ENCODE data around the gene THAP12.

THAP12 gene

GRCh38 chr11:76385903-76386302 is 5.0 kb upstream of the THAP12 start:
- TF ChIP-seq POU2F2 (IDR thresholded peaks at IDR 0.05; ENCODE audit: low read depth, low read length) (no peak), POLR2AphosphoS5 (IDR thresholded peaks at IDR 0.05; ENCODE audit: low read depth, low read length) (no peak), TAF1 (IDR thresholded peaks at IDR 0.05; ENCODE audit: low read depth, low read length) (no peak), POLR2A (IDR thresholded peaks at IDR 0.05; ENCODE audit: low read depth, low read length) (no peak), PAX5 (IDR thresholded peaks at IDR 0.05; ENCODE audit: insufficient read depth, low read length, severe bottlenecking) (no peak), SPI1 (IDR thresholded peaks at IDR 0.05; ENCODE audit: low read depth, low read length) (no peak)
- DNase-seq (ENCODE audit: insufficient read length, low spot score) (no peak), FAIRE-seq (no peak)

- FAIRE-seq (no peak), DNase-seq (ENCODE audit: insufficient read length, low spot score) (no peak)
- TF ChIP-seq POU2F2 (IDR thresholded peaks at IDR 0.05; ENCODE audit: low read depth, low read length): no peak
- TF ChIP-seq POLR2AphosphoS5 (IDR thresholded peaks at IDR 0.05; ENCODE audit: low read depth, low read length): no peak
- no peak for TF ChIP-seq POLR2A (IDR thresholded peaks at IDR 0.05; ENCODE audit: low read depth, low read length)
- TF ChIP-seq SPI1 (IDR thresholded peaks at IDR 0.05; ENCODE audit: low read depth, low read length): no peak
- TF ChIP-seq PAX5 (IDR thresholded peaks at IDR 0.05; ENCODE audit: insufficient read depth, low read length, severe bottlenecking): no peak
- TF ChIP-seq TAF1 (IDR thresholded peaks at IDR 0.05; ENCODE audit: low read depth, low read length): no peak
Measured at GRCh38 chr11:76382209-76382608, 1.3 kb upstream of the THAP12 start.

- FAIRE-seq (peak; percentile 43), DNase-seq (ENCODE audit: insufficient read length, low spot score) (peak; percentile 26)
- TF ChIP-seq SPI1 (IDR thresholded peaks at IDR 0.05; ENCODE audit: low read depth, low read length): no peak
- no peak for TF ChIP-seq POU2F2 (IDR thresholded peaks at IDR 0.05; ENCODE audit: low read depth, low read length)
- TF ChIP-seq TAF1 (IDR thresholded peaks at IDR 0.05; ENCODE audit: low read depth, low read length): no peak
- TF ChIP-seq POLR2AphosphoS5 (IDR thresholded peaks at IDR 0.05; ENCODE audit: low read depth, low read length): 0 out of 2 replicates have a peak, but pooled peaks have one; percentile 0
- no peak for TF ChIP-seq PAX5 (IDR thresholded peaks at IDR 0.05; ENCODE audit: insufficient read depth, low read length, severe bottlenecking)
Measured at GRCh38 chr11:76380159-76380976, 564 bp downstream of the THAP12 start.

- no peak for TF ChIP-seq POU2F2 (IDR thresholded peaks at IDR 0.05; ENCODE audit: low read depth, low read length)
- TF ChIP-seq POLR2AphosphoS5 (IDR thresholded peaks at IDR 0.05; ENCODE audit: low read depth, low read length): no peak
- no peak for TF ChIP-seq SPI1 (IDR thresholded peaks at IDR 0.05; ENCODE audit: low read depth, low read length)
- TF ChIP-seq PAX5 (IDR thresholded peaks at IDR 0.05; ENCODE audit: insufficient read depth, low read length, severe bottlenecking): no peak
- TF ChIP-seq POLR2A (IDR thresholded peaks at IDR 0.05; ENCODE audit: low read depth, low read length): no peak
- no peak for TF ChIP-seq TAF1 (IDR thresholded peaks at IDR 0.05; ENCODE audit: low read depth, low read length)
- DNase-seq (ENCODE audit: insufficient read length, low spot score): no peak
- no peak for FAIRE-seq
Measured at GRCh38 chr11:76379807-76380158, 1.1 kb downstream of the THAP12 start.

- FAIRE-seq: no peak
- TF ChIP-seq PAX5 (IDR thresholded peaks at IDR 0.05; ENCODE audit: insufficient read depth, low read length, severe bottlenecking): no peak
- no peak for TF ChIP-seq POLR2AphosphoS5 (IDR thresholded peaks at IDR 0.05; ENCODE audit: low read depth, low read length)
- TF ChIP-seq TAF1 (IDR thresholded peaks at IDR 0.05; ENCODE audit: low read depth, low read length): no peak
- TF ChIP-seq POLR2A (IDR thresholded peaks at IDR 0.05; ENCODE audit: low read depth, low read length): no peak
Measured at GRCh38 chr11:76376746-76377558, 4.0 kb downstream of the THAP12 start.

GRCh38 chr11:76371170-76371569 is 9.8 kb downstream of the THAP12 start:
- FAIRE-seq (no peak), DNase-seq (ENCODE audit: insufficient read length, low spot score) (no peak)
- TF ChIP-seq PAX5 (IDR thresholded peaks at IDR 0.05; ENCODE audit: insufficient read depth, low read length, severe bottlenecking) (no peak), POLR2AphosphoS5 (IDR thresholded peaks at IDR 0.05; ENCODE audit: low read depth, low read length) (no peak), SPI1 (IDR thresholded peaks at IDR 0.05; ENCODE audit: low read depth, low read length) (0 out of 2 replicates have a peak, but pooled peaks have one; percentile 28), TAF1 (IDR thresholded peaks at IDR 0.05; ENCODE audit: low read depth, low read length) (no peak), POU2F2 (IDR thresholded peaks at IDR 0.05; ENCODE audit: low read depth, low read length) (peak; percentile 60; the same call in 1 of the 2 replicates)

More at GRCh38 chr11:76376746-76377558, 4.0 kb downstream of the THAP12 start:
- DNase-seq (ENCODE audit: insufficient read length, low spot score): no peak

GRCh38 chr11:76369406-76369805 is 11.5 kb downstream of the THAP12 start:
- TF ChIP-seq POLR2A (IDR thresholded peaks at IDR 0.05; ENCODE audit: low read depth, low read length) (no peak), POLR2AphosphoS5 (IDR thresholded peaks at IDR 0.05; ENCODE audit: low read depth, low read length) (no peak), SPI1 (IDR thresholded peaks at IDR 0.05; ENCODE audit: low read depth, low read length) (no peak), TAF1 (IDR thresholded peaks at IDR 0.05; ENCODE audit: low read depth, low read length) (no peak), PAX5 (IDR thresholded peaks at IDR 0.05; ENCODE audit: insufficient read depth, low read length, severe bottlenecking) (no peak), POU2F2 (IDR thresholded peaks at IDR 0.05; ENCODE audit: low read depth, low read length) (no peak)
- DNase-seq (ENCODE audit: insufficient read length, low spot score) (no peak), FAIRE-seq (no peak)

- no peak for DNase-seq (ENCODE audit: insufficient read length, low spot score)
- no peak for FAIRE-seq
- TF ChIP-seq TAF1 (IDR thresholded peaks at IDR 0.05; ENCODE audit: low read depth, low read length): no peak
- TF ChIP-seq SPI1 (IDR thresholded peaks at IDR 0.05; ENCODE audit: low read depth, low read length): no peak
- TF ChIP-seq POLR2A (IDR thresholded peaks at IDR 0.05; ENCODE audit: low read depth, low read length): no peak
- no peak for TF ChIP-seq POU2F2 (IDR thresholded peaks at IDR 0.05; ENCODE audit: low read depth, low read length)
- no peak for TF ChIP-seq PAX5 (IDR thresholded peaks at IDR 0.05; ENCODE audit: insufficient read depth, low read length, severe bottlenecking)
- no peak for TF ChIP-seq POLR2AphosphoS5 (IDR thresholded peaks at IDR 0.05; ENCODE audit: low read depth, low read length)
Measured at GRCh38 chr11:76368490-76368889, 12.4 kb downstream of the THAP12 start.

GRCh38 chr11:76365038-76365679 is 15.8 kb downstream of the THAP12 start:
- no peak for TF ChIP-seq PAX5 (IDR thresholded peaks at IDR 0.05; ENCODE audit: insufficient read depth, low read length, severe bottlenecking)
- TF ChIP-seq TAF1 (IDR thresholded peaks at IDR 0.05; ENCODE audit: low read depth, low read length): no peak
- TF ChIP-seq SPI1 (IDR thresholded peaks at IDR 0.05; ENCODE audit: low read depth, low read length): no peak
- no peak for TF ChIP-seq POLR2A (IDR thresholded peaks at IDR 0.05; ENCODE audit: low read depth, low read length)
- no peak for TF ChIP-seq POU2F2 (IDR thresholded peaks at IDR 0.05; ENCODE audit: low read depth, low read length)
- no peak for TF ChIP-seq POLR2AphosphoS5 (IDR thresholded peaks at IDR 0.05; ENCODE audit: low read depth, low read length)
- DNase-seq (ENCODE audit: insufficient read length, low spot score) (no peak), FAIRE-seq (no peak)

All from GM12891 (cell line).